Spleen (tissue), 7 donors: ENCODE measurements around the gene TPM1.

Source experiments
- CTCF ChIP-seq, 11 experiments: fragments of 200-600 bp in 7 of 11; fragments of 450-650 bp in 4 of 11; sonication (generic) in 4 of 11; IDR thresholded peaks in 8 of 11; conservative IDR thresholded peaks in 3 of 11; 1 replicate in 7 of 11; 2 replicates in 4 of 11; pipeline versions ENCODE4 v1.4.0 to v1.8.0; 2016 to 2021; ENCODE audit warnings: antibody characterized with exemption in 11 of 11, inconsistent platforms in 4 of 11, mild to moderate bottlenecking in 1 of 11
- POLR2A ChIP-seq, 3 donors: fragments of 450-650 bp; IDR thresholded peaks; one replicate each; pipeline ENCODE4 v1.5.1; 2017; ENCODE audit warnings: antibody characterized with exemption in 3 of 3, mild to moderate bottlenecking in 1 of 3
- donor health status: DM: no; HTN: no; CAD: no; lungs with moderate emphysema.
- donor health status: DM: no; HTN: no; CAD: no.
- donor health status: DM: no; HTN: no; CAD: no.

DNA sequence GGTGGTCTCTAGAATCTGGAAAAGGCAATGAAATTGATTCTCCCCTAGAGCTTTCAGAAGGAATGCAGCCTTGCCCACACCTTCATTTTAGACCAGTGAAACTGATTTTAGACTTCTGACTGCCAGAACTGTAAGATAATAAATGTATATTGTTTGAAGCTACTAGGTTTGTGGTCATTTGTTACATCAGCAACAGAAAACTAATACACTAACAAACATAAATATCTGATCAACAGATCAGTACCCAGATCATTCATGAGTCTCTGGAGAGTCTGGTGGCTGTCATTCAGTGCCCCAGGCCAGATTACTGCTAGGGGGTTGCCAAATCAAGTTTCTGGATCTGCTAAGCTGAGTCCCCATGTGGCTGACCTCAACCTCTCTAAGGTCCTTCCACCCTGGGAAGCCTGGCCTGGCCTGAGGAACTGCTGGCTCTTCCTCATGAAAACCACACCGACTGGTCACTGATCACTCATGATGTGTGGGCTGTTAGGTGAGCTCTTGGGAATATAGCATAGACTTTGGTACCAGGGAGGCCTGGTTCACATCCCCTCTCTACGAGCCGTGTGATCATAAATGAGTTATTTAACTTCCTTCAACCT lies 68.0 kb downstream of the TPM1 start:
- TF ChIP-seq CTCF (IDR thresholded peaks at IDR 0.05 in 8 of 11, conservative IDR thresholded peaks at IDR 0.05 in 3 of 11) (no peak), POLR2A (IDR thresholded peaks at IDR 0.05) (no peak)
